GM19455 (cell line): ENCODE data around the gene TRIM15.
"Not testable (repeated sequence)": the region's sequence is repeated elsewhere in the genome, so short reads cannot be mapped to it uniquely, and the experiment has no call there.

Experiments
- ATAC-seq: cut with Tn5 transposase; IDR thresholded peaks from one replicate; pipeline ENCODE4 v1.9.1; 2021; ENCODE audit not compliant: unreplicated experiment

The TRIM15 gene

GRCh38 chr6:30162265-30163089 lies 869 bp upstream of the TRIM15 start:
- ATAC-seq: no peak

DNA sequence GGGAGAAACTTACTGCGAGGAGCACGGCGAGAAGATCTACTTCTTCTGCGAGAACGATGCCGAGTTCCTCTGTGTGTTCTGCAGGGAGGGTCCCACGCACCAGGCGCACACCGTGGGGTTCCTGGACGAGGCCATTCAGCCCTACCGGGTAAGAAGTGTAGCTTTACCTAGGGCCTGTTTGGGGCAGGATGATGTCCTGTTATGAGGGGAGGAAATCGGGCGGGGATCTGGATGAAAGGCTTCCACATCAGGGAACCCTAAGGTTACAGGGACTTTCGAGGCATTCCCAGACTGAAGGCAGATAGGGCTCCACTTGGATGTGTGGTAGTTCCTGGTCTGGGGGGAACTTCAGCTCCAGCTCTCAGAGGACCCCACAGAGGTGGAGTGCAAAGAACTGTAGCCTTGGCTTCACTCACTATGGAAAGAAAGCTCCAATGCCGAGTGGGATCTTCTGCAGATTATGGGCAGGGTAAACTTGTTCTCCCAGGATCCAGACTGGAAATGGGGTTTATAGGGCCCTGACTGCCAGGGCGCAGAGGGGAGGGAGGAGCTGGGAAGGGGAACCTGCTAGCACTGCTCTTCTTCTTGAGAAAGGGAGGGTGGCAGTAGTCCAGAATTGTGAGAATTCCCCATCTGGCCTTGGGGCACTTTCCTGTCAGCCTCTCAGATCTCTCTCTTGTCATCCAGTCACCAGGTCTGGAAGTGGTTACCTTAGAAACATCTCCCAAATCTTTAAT lies 740 bp downstream of the TRIM15 start:
- ATAC-seq: no peak

DNA sequence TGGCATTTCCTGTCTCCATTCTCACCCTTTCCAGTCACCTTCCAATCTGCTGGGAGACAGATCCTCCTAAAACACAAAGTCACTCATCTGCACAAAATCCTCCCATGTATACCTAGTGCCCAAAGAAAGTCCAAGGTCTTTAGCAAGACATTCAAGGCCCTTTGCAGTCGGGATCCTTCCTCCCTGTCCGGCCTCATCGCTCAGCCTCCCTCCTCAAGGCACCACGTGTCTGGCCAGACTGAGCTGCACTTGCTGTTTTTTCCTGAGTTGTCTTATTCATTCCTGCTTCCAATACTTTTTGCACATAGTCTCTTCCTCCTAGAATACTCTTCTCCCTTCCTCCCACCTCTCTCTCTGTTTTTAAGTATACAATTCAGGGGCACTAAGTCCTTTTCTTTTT lies 1.4 kb downstream of the TRIM15 start:
- ATAC-seq: no peak

- not testable (repeated sequence) for ATAC-seq
Observed at GRCh38 chr6:30165238-30165637, 1.9 kb downstream of the TRIM15 start.

- no peak for ATAC-seq
Observed at GRCh38 chr6:30167101-30167500, 3.8 kb downstream of the TRIM15 start.

- ATAC-seq: no peak
Observed at GRCh38 chr6:30168741-30169140, 5.4 kb downstream of the TRIM15 start.

DNA sequence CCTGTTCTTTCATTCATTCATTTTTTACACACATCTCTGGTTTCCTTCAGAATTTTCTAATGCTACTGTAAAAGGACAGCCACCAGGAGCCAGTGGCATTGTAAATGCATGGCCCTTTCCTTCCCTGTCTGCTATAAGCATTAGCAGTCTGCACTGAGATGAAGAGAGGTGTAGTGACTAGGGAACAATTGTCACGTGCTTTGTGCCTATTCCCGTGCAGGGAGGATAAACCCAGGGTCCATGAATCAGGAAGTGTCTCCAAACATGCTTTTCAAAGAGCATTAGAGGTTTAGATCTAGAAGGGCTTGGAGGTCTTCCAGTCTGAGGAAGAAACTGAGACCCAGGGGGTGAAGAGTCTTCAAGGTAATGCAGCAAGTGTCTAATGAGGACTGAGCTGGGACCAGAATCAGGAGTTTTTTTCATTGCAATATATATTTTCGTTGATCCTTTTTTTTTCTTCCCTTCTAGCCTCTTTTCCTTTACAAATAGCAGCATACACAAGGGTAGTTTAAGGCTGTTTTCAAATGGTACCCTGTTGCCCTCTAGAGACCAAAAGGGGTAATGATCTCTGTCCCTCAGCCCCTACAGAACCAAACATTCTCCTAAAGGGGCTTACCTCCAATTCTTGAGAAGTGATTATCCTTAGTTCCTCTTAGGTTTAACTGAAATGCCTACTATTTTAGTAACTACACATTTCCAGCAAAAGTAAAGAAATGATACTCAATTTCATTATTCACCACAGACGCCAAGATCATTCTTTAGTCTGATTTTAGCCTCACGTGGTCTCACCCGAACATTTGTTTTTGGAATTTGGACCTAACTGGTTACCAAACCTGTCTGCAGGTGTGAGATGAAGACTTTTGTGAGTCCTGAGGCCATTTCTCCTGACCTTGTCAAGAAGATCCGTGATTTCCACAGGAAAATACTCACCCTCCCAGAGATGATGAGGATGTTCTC lies 6.6 kb downstream of the TRIM15 start:
- no peak for ATAC-seq

- no peak for ATAC-seq
Observed at GRCh38 chr6:30171677-30172471, 8.5 kb downstream of the TRIM15 start.

DNA sequence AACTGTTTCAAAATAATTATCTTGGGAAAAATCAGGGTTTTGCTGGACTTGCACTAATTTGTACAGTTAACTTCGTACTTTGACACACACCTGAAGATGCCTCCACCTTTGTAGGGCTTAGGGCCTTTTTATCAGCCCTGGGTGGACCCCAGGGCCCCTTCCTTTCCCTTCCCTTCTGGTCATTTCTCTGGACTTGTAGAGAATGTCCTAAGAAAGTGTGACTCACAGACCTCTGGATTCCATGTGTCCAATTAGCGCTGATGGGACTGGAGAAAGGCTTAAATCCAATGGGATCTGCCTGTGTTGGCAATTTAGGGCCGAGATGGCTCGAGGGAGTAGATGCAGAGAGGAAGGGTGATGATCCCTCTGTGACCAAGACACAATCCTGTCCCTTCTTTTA lies 9.3 kb downstream of the TRIM15 start:
- ATAC-seq: no peak

- ATAC-seq: no peak
Observed at GRCh38 chr6:30175765-30176164, 12.4 kb downstream of the TRIM15 start.

GRCh38 chr6:30178837-30179236 lies 15.5 kb downstream of the TRIM15 start:
- ATAC-seq: no peak

DNA sequence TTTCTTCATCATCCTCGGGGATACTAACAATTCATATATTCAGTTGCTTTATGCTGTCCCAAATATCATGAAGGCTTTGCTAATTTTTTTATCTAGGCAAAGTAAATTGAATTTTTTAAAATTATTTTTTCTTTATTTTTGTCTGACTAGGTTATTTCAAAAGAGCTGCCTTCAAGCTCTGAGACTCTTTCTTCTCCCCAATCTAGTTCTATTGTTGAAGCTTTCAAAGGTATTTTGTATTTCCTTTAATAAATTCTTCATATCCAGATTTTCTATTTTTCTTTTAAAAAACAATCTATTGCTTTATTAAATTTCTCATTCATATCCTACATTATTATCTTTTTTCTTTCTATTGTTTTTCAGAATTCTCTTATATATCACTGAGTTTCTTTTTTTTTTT lies 16.8 kb downstream of the TRIM15 start:
- no peak for ATAC-seq

GRCh38 chr6:30184417-30185031 lies 21.2 kb downstream of the TRIM15 start:
- ATAC-seq: no peak

GRCh38 chr6:30185846-30186484 lies 22.6 kb downstream of the TRIM15 start:
- no peak for ATAC-seq

DNA sequence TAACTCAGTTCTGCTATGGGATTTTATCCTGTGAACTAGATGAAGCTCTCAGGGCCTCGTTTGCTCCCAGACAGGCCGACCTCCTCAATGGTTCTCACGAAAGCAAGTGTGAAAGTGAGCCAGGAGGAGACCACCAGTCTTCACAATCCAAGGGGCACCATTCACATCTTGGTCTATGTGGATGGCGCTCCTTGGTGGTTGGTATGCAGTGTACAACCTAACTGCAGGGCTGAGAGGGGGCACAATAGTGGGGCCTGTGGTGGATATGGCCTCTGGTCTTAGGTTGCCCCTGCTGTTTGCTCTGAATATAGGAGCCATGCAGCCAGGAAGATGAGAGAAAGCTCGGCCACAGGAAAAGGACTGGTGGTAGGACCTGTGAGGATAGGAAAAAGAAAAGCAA lies 25.2 kb downstream of the TRIM15 start:
- no peak for ATAC-seq

DNA sequence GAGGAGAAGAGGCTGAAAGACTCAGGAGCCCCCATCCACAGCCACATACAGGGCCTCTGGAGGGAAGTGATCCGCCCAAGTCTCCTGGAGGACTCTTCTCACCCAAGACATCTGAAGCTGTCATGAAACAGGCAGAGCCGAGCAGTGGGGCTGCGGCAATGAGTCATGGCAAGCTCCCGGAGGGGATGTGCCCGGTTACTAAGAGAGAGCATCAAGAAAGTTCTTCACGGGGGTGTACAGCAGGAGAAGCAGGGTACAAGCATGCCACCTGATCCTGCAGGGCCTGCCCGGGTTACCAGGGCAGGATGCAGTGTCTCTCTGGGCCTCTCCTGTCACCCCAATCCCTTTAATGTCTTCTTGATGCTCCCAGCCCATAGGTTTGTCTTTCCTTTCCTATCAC lies 28.7 kb downstream of the TRIM15 start:
- ATAC-seq: no peak

GRCh38 chr6:30194797-30195690 lies 31.7 kb downstream of the TRIM15 start:
- no peak for ATAC-seq

- no peak for ATAC-seq
Observed at GRCh38 chr6:30195951-30196350, 32.6 kb downstream of the TRIM15 start.

- ATAC-seq: no peak
Observed at GRCh38 chr6:30196376-30196775, 33.0 kb downstream of the TRIM15 start.
